SK-N-SH treated with all-trans-retinoic acid at 6 μM for 48 hours (cell line): ENCODE measurements around the gene DOCK1.

Source experiments
- BACH2 ChIP-seq: fragments of 250-450 bp; sonication (Bioruptor Pico); IDR thresholded peaks from 2 replicates; pipeline ENCODE4 v1.9.0; 2021; ENCODE audit warnings: mild to moderate bottlenecking, borderline replicate concordance
- CREB5 ChIP-seq: fragments of 250-450 bp; sonication (Bioruptor Pico); IDR thresholded peaks from 2 replicates; pipeline ENCODE4 v1.5.1; 2020; ENCODE audit warnings: low read depth, mild to moderate bottlenecking, moderate library complexity
- ESRRG ChIP-seq: fragments of 250-450 bp; sonication (Bioruptor Pico); IDR thresholded peaks from 2 replicates; pipeline ENCODE4 v1.6.1; 2021; ENCODE audit warnings: mild to moderate bottlenecking
- PATZ1 ChIP-seq: fragments of 250-450 bp; sonication (Bioruptor Pico); IDR thresholded peaks from 2 replicates; pipeline ENCODE4 v1.8.0; 2020; ENCODE audit warnings: mild to moderate bottlenecking, moderate library complexity, borderline replicate concordance

GRCh38 chr10:127411062-127411461 lies 505.8 kb downstream of the DOCK1 start:
- no peak for TF ChIP-seq ESRRG (CRISPR knock-in tag)
- TF ChIP-seq PATZ1 = no peak
- TF ChIP-seq CREB5 = no peak
- no peak for TF ChIP-seq BACH2 (CRISPR knock-in tag)
